Measurements from ENCODE around the gene TBC1D30.

- TF ChIP-seq EZH2phosphoT487 (IDR thresholded peaks at IDR 0.05; ENCODE audit: borderline replicate concordance, low read length), result no peak
- no peak for TF ChIP-seq CTCF (IDR thresholded peaks at IDR 0.05; ENCODE audit: low read depth, low read length, poor library complexity, severe bottlenecking)
These were observed 26.3 kb upstream of the TBC1D30 start for GRCh38 chr12:64798165-64798564.

Measured in DOHH2 (cell line).